Tibial artery (tissue), 4 donors: ENCODE data around the gene NDST3.

Experiments
- DNase-seq, 2 donors: peaks; one replicate each; pipeline ENCODE4 v3.0.0-alpha.2; 2019
- H3K27ac ChIP-seq, 2 donors: fragments of 200-600 bp; sonication (generic) in 1 of 2; 1 replicate in 1 of 2; 2 replicates in 1 of 2; pipeline ENCODE4 v1.5.1; 2018 to 2019; ENCODE audit warnings: mild to moderate bottlenecking in 1 of 2
- H3K27me3 ChIP-seq, 2 donors: fragments of 200-600 bp; sonication (generic) in 1 of 2; one replicate each; pipeline versions ENCODE4 v1.5.1 to v1.6.0; 2016 to 2019
- H3K36me3 ChIP-seq, 3 donors: fragments of 200-600 bp; sonication (generic) in 2 of 3; one replicate each; pipeline ENCODE4 v1.5.1; 2016 to 2019; ENCODE audit warnings: mild to moderate bottlenecking in 2 of 3
- H3K4me1 ChIP-seq, 4 donors: fragments of 200-600 bp; sonication (generic) in 2 of 4; 1 replicate in 3 of 4; 2 replicates in 1 of 4; pipeline ENCODE4 v1.5.1; 2016 to 2019
- H3K4me3 ChIP-seq, 2 donors: fragments of 200-600 bp; sonication (generic) in 1 of 2; 1 replicate in 1 of 2; 2 replicates in 1 of 2; pipeline ENCODE4 v1.5.1; 2018 to 2019; ENCODE audit warnings: mild to moderate bottlenecking in 2 of 2
- H3K9me3 ChIP-seq, 3 donors: fragments of 200-600 bp; sonication (generic) in 1 of 3; one replicate each; pipeline ENCODE4 v1.5.1; 2016 to 2019
- CTCF ChIP-seq, 2 experiments: fragments of 200-600 bp in 1 of 2; fragments of 450-650 bp in 1 of 2; IDR thresholded peaks; one replicate each; pipeline ENCODE4 v1.5.1; 2017 to 2019; ENCODE audit warnings: antibody characterized with exemption in 2 of 2, mild to moderate bottlenecking in 1 of 2, moderate library complexity in 1 of 2
- intact Hi-C: fragments of 100-400 bp; cut with DNase I; formaldehyde crosslinking; loops from one replicate; pipeline ENCODE4 v1.15.0; 2023; ENCODE audit warnings: low total_unique reads

The NDST3 gene

DNA sequence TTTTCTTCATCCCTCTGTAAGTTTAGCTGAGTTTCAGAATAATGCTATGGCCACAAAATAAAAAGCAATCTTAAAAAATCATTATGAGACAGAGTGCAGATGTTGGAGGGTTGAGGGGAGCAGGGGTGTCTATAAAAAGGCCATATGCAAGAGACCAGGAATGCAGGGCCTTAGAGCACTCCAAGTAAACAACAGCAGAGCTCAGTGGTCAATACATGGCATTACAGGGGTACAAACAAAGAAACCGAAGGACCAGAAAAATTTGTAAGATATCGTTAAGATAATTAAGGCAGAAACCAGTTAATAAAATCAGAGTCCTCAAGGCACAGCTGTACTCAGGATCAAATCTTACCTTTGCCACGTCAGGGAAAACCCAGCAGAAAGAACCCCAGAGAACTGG, 28.4 kb upstream of the NDST3 start:
- no peak for DNase-seq
- Histone ChIP-seq H3K9me3 (no peaks in the 10 kb centered on the region), H3K36me3 (no peaks in the 10 kb centered on the region), H3K4me1 (no peaks in the 10 kb centered on the region), H3K27ac (no peak overlapping the region), H3K27me3 (no peaks in the 10 kb centered on the region), H3K4me3 (no peak overlapping the region)
- intact Hi-C loops = no loop called here
- no peak for TF ChIP-seq CTCF (IDR thresholded peaks at IDR 0.05)

DNA sequence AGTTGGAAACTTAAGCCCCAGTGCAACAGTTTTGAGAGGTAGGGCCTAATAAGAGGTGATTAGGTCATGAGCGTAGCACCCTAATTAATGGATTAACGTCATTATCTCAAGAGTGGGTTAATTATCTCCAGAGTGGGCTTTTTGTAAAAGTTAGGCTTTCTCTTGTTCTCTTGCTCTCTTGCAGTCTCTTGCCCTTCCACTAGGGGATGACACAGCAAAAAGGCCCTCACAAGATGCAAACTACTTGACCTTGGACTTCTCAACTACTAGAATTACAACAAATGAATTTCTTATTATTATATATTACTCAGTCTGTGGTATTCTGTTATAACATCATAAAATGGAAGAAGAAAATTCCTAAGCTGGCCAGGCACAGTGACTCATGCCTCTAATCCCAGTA, 22.1 kb upstream of the NDST3 start:
- no peaks in the 10 kb centered on the region for H3K4me1 ChIP-seq
- no peak for DNase-seq
- no peak for TF ChIP-seq CTCF (IDR thresholded peaks at IDR 0.05)
- H3K27ac ChIP-seq = no peak overlapping the region
- H3K27me3 ChIP-seq = no peaks in the 10 kb centered on the region
- no peaks in the 10 kb centered on the region for H3K36me3 ChIP-seq
- H3K9me3 ChIP-seq = no peaks in the 10 kb centered on the region
- no peak overlapping the region for H3K4me3 ChIP-seq
- intact Hi-C loops = no loop called here

- H3K27me3 ChIP-seq = no peaks in the 10 kb centered on the region
- intact Hi-C loops = no loop called here
- no peaks in the 10 kb centered on the region for H3K9me3 ChIP-seq
- H3K4me1 ChIP-seq = no peaks in the 10 kb centered on the region
- H3K36me3 ChIP-seq = no peaks in the 10 kb centered on the region
- no peak for DNase-seq
- no peak for TF ChIP-seq CTCF (IDR thresholded peaks at IDR 0.05)
- H3K4me3 ChIP-seq = no peak overlapping the region
- H3K27ac ChIP-seq = no peak overlapping the region
Observed at GRCh38 chr4:118014831-118015230, 19.5 kb upstream of the NDST3 start.

- intact Hi-C loops = no loop called here
Observed at GRCh38 chr4:118018381-118019145, 15.7 kb upstream of the NDST3 start.

DNA sequence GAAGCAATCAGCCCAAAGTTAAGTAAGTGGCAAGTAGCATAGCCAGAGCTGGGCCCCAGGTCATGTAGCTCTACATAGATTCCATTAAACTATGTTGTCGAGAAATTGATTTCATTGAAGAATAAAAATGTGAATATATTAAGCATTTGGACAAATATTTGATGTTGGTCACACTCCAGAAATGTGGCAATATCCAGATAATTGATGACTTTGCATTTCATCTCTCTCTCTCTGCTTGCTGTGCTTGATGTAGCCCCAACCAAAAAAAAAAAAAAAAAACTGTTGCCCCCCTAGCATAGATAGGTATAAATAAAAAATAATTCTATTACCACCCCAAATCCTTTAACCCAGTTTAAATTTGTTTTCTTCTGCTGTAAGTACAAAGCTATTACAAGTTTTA, 7.5 kb upstream of the NDST3 start:
- no peaks in the 10 kb centered on the region for H3K4me1 ChIP-seq
- no peak for TF ChIP-seq CTCF (IDR thresholded peaks at IDR 0.05)
- no peaks in the 10 kb centered on the region for H3K27me3 ChIP-seq
- intact Hi-C loops = no loop called here
- H3K9me3 ChIP-seq = no peaks in the 10 kb centered on the region
- no peak for DNase-seq
- H3K4me3 ChIP-seq = no peak overlapping the region
- no peak overlapping the region for H3K27ac ChIP-seq
- H3K36me3 ChIP-seq = no peaks in the 10 kb centered on the region

More at GRCh38 chr4:118018381-118019145, 15.7 kb upstream of the NDST3 start:
- H3K36me3 ChIP-seq = no peaks in the 10 kb centered on the region
- no peaks in the 10 kb centered on the region for H3K27me3 ChIP-seq
- H3K4me1 ChIP-seq = no peaks in the 10 kb centered on the region
- no peak for TF ChIP-seq CTCF (IDR thresholded peaks at IDR 0.05)
- no peaks in the 10 kb centered on the region for H3K9me3 ChIP-seq
- no peak for DNase-seq
- H3K4me3 ChIP-seq = no peak overlapping the region
- no peak overlapping the region for H3K27ac ChIP-seq
